Vagina (tissue), 2 donors: ENCODE results near the gene HMCN2. TPM values are rescaled to one million over a fixed set of nuclear protein-coding genes. Genes with fewer than 3 reads are reported as not detected.

ENCODE experiments used
- DNase-seq, 2 donors: peaks; one replicate each; pipeline ENCODE4 v3.0.0-alpha.2; 2017; ENCODE audit errors: extremely low spot score in 2 of 2
- H3K27ac ChIP-seq: fragments of 200-600 bp; sonication (generic); one replicate; pipeline ENCODE4 v1.5.1; 2019
- H3K27me3 ChIP-seq: fragments of 200-600 bp; sonication (generic); one replicate; pipeline ENCODE4 v1.5.1; 2019
- H3K36me3 ChIP-seq, 2 donors: fragments of 200-600 bp; sonication (generic); one replicate each; pipeline ENCODE4 v1.5.1; 2017 to 2019
- H3K4me1 ChIP-seq: fragments of 200-600 bp; sonication (generic); one replicate; pipeline ENCODE4 v1.5.1; 2019
- H3K4me3 ChIP-seq, 2 donors: fragments of 200-600 bp; sonication (generic); 1 replicate in 1 of 2; 2 replicates in 1 of 2; pipeline ENCODE4 v1.5.1; 2016 to 2019
- H3K9me3 ChIP-seq: fragments of 200-600 bp; sonication (generic); one replicate; pipeline ENCODE4 v1.5.1; 2019
- CTCF ChIP-seq, 3 experiments: fragments of 450-650 bp in 2 of 3; fragments of 200-600 bp in 1 of 3; sonication (generic) in 1 of 3; IDR thresholded peaks; one replicate each; pipeline ENCODE4 v1.5.1; 2017 to 2019; ENCODE audit warnings: antibody characterized with exemption in 3 of 3, mild to moderate bottlenecking in 2 of 3, moderate library complexity in 2 of 3
- POLR2A ChIP-seq, 2 donors: fragments of 450-650 bp; IDR thresholded peaks; one replicate each; pipeline ENCODE4 v1.6.1; 2017; ENCODE audit warnings: antibody characterized with exemption in 2 of 2, mild to moderate bottlenecking in 2 of 2, moderate library complexity in 2 of 2
- POLR2AphosphoS5 ChIP-seq, 2 donors: sonication (generic); formaldehyde crosslinking; IDR thresholded peaks; one replicate each; pipeline ENCODE4 v1.9.0; 2017; ENCODE audit warnings: antibody characterized with exemption in 2 of 2, mild to moderate bottlenecking in 2 of 2, low read depth in 1 of 2; ENCODE audit not compliant: insufficient read depth in 1 of 2
- intact Hi-C: fragments of 100-400 bp; cut with DNase I; formaldehyde crosslinking; loops from one replicate; pipeline ENCODE4 v1.15.1; 2023
- total RNA-seq: library from RNA; depleted of rRNA; stranded (reverse); fragments of >200 nt; gene quantifications from one replicate; pipeline ENCODE4 v1.2.3, GENCODE V29; 2016

Gene HMCN2
- total RNA-seq, 1 donor from 2014 or later, result 5.2 TPM

- no peaks in the 10 kb centered on the region for H3K9me3 ChIP-seq
- TF ChIP-seq POLR2AphosphoS5 (IDR thresholded peaks at IDR 0.05; ENCODE audit: insufficient read depth in 1 of 2, low read depth in 1 of 2), result no peak
- no peak for TF ChIP-seq POLR2A (IDR thresholded peaks at IDR 0.05)
- TF ChIP-seq CTCF (IDR thresholded peaks at IDR 0.05), result no peak
- no peaks in the 10 kb centered on the region for H3K27me3 ChIP-seq
- no peak overlapping the region for H3K27ac ChIP-seq
- no peaks in the 10 kb centered on the region for H3K36me3 ChIP-seq
- intact Hi-C loops, result no loop called here
- H3K4me1 ChIP-seq, result peaks cover 3% of the 10 kb centered on the region
- DNase-seq, result no peak
- H3K4me3 ChIP-seq, result no peak overlapping the region
Observed at GRCh38 chr9:130421154-130421801, 155.7 kb downstream of the HMCN2 start.

GRCh38 chr9:130421802-130422276, 156.3 kb downstream of the HMCN2 start:
- Histone ChIP-seq H3K36me3 (no peaks in the 10 kb centered on the region), H3K27ac (no peak overlapping the region), H3K27me3 (no peaks in the 10 kb centered on the region), H3K4me3 (no peak overlapping the region), H3K4me1 (peaks cover 5% of the 10 kb centered on the region), H3K9me3 (no peaks in the 10 kb centered on the region)
- intact Hi-C loops, result no loop called here
- TF ChIP-seq CTCF (IDR thresholded peaks at IDR 0.05) (no peak), POLR2A (IDR thresholded peaks at IDR 0.05) (no peak), POLR2AphosphoS5 (IDR thresholded peaks at IDR 0.05; ENCODE audit: insufficient read depth in 1 of 2, low read depth in 1 of 2) (no peak)
- DNase-seq, result no peak

- no peak overlapping the region for H3K4me3 ChIP-seq
- DNase-seq, result no peak
- H3K4me1 ChIP-seq, result peaks cover 5% of the 10 kb centered on the region
- H3K27ac ChIP-seq, result no peak overlapping the region
- no peaks in the 10 kb centered on the region for H3K9me3 ChIP-seq
- no peaks in the 10 kb centered on the region for H3K36me3 ChIP-seq
- H3K27me3 ChIP-seq, result no peaks in the 10 kb centered on the region
- TF ChIP-seq CTCF (IDR thresholded peaks at IDR 0.05) (no peak), POLR2AphosphoS5 (IDR thresholded peaks at IDR 0.05; ENCODE audit: insufficient read depth in 1 of 2, low read depth in 1 of 2) (no peak), POLR2A (IDR thresholded peaks at IDR 0.05) (no peak)
- intact Hi-C loops, result no loop called here
Observed at GRCh38 chr9:130422546-130422945, 157.0 kb downstream of the HMCN2 start.

- DNase-seq, result no peak
- no peak overlapping the region for H3K27ac ChIP-seq
- H3K36me3 ChIP-seq, result no peaks in the 10 kb centered on the region
- H3K9me3 ChIP-seq, result no peaks in the 10 kb centered on the region
- no peak overlapping the region for H3K4me3 ChIP-seq
- H3K4me1 ChIP-seq, result peaks cover 5% of the 10 kb centered on the region
- intact Hi-C loops, result no loop called here
- TF ChIP-seq CTCF (IDR thresholded peaks at IDR 0.05), result no peak
- H3K27me3 ChIP-seq, result no peaks in the 10 kb centered on the region
Observed at GRCh38 chr9:130423272-130423671, 157.7 kb downstream of the HMCN2 start.

- H3K9me3 ChIP-seq, result no peaks in the 10 kb centered on the region
- no peak overlapping the region for H3K4me3 ChIP-seq
- no peak for DNase-seq
- no peak for TF ChIP-seq POLR2AphosphoS5 (IDR thresholded peaks at IDR 0.05; ENCODE audit: insufficient read depth in 1 of 2, low read depth in 1 of 2)
- no peak overlapping the region for H3K27ac ChIP-seq
- intact Hi-C loops, result no loop called here
- no peaks in the 10 kb centered on the region for H3K27me3 ChIP-seq
- H3K4me1 ChIP-seq, result peaks cover 5% of the 10 kb centered on the region
- H3K36me3 ChIP-seq, result no peaks in the 10 kb centered on the region
Observed at GRCh38 chr9:130424595-130425454, 159.3 kb downstream of the HMCN2 start.
